ENCODE results near the gene DHRSX.
"Not testable (repeated sequence)": the region's sequence is repeated elsewhere in the genome, so short reads cannot be mapped to it uniquely, and the experiment has no call there.

Gene DHRSX

GRCh38 chrX:2500803-2501558 lies at the start of gene DHRSX, which contains the start of gene ZBED1:
Gene DHRSX, minus strand, starts transcription at chrX:2500976. Its CDS starts 51 bp downstream, at chrX:2500925.
Gene ZBED1, minus strand, starts transcription at chrX:2500976. Its CDS starts 10,257 bp downstream, at chrX:2490719.
- peak; percentile 55 for DNase-seq

GRCh38 chrX:2549876-2550275 lies 49.1 kb upstream of the DHRSX start:
- no peak for DNase-seq

DNA sequence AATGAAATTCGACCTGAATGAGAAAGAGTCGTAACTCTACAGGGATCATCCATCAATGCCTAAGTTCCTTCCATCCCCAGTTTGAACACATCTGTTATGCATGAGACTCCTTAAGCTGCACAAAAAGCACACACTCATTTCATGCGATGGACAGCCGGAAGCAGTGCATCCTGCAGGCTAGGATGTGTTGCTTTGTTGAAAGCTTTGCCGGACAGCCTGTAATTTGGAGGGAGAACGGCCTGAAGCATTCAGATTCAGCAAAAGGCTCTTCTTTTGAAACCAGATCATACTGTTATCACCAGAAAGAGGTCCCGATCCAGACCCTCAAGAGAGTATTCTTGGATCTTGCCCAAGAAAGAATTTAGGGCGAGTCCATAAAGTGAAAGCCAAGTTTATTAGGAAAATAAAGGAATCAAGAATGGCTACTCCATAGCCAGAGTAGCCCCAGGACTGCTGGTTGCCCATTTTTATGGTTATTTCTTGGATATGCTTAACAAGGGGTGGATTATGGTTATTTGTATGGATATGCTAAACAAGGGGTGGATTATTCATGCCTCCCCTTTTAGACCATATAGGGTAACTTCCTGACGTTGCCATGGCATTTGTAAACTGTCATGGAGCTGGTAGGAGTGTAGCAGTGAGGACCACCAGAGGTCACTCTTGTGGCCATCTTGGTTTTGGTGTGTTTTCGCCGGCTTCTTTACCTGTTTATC lies 48.1 kb upstream of the DHRSX start:
- no peak for DNase-seq

- no peak for DNase-seq
Measured at GRCh38 chrX:2547736-2548135, 47.0 kb upstream of the DHRSX start.

DNA sequence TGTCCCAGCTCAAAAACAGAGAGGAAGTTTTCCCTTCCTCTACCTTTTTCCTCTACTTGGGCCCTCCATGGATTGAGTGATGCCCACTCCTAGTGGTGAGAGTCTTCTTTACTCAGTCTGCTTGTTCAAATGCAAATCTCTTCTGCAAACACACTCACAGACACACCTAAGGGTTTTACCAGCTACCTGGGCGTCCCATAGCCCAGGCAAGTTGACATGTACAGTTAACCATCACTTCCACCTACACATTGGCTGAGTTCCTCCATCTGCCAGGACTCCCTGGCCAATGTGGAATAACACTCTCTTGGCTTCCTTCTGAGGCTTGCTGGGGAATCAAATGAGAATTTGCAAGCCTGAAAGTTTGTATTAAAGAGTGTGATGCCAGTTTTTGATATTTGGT lies 45.7 kb upstream of the DHRSX start:
- no peak for DNase-seq

- DNase-seq: no peak
Measured at GRCh38 chrX:2545144-2545543, 44.4 kb upstream of the DHRSX start.

DNA sequence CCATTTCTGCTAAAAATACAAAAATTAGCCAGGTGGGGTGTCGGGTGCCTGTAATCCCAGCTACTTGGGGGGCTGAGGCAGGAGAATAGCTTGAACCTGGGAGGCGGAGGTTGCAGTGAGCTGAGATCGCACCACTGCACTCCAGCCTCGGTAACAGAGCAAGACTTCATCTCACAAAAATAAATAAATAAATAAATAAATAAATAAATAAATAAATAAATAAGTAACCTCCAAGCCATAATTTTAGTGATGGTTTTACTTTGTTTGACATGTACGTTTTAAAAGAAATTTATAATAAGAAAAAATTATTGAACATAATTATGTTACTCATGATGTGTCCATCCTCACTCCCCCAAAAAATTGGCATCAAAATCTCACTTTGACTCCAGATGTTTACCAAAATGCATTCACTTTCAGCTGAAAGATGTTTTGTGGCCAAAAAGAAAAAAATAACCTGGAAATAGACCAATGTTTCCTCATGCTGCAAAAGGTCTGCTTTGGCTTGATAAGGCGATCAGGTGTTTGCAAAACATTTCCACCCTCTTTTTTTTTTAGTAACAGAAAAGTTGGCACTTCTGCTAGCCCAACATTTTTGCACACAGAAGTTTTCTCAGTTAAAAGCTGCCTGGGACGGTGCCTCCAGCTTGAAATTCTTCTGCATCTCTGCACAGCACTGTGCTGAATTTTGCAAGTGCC lies 42.2 kb upstream of the DHRSX start:
- no peak for DNase-seq

DNA sequence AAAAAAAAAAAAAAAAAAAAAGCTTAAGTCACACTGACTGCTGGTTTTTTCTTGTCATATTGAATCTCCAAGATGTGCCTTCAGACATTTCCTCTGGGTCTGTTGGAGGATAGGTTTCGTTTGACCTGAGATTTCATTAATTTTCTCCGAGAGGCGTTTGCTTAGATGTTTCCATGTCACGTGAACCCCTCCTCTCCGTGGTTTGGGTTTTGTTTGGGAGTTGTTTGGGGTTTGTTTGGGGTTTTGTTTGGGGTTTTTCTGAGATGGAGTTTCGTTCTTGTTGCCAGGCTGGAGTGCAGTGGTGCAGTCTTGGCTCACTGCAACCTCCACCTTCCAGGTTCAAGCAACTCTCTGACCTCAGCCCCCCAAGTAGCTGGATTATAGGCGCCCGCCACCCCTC lies 40.8 kb upstream of the DHRSX start:
- no peak for DNase-seq

- no peak for DNase-seq
Measured at GRCh38 chrX:2540426-2540947, 39.7 kb upstream of the DHRSX start.

- DNase-seq: no peak
Measured at GRCh38 chrX:2539586-2539985, 38.8 kb upstream of the DHRSX start.

DNA sequence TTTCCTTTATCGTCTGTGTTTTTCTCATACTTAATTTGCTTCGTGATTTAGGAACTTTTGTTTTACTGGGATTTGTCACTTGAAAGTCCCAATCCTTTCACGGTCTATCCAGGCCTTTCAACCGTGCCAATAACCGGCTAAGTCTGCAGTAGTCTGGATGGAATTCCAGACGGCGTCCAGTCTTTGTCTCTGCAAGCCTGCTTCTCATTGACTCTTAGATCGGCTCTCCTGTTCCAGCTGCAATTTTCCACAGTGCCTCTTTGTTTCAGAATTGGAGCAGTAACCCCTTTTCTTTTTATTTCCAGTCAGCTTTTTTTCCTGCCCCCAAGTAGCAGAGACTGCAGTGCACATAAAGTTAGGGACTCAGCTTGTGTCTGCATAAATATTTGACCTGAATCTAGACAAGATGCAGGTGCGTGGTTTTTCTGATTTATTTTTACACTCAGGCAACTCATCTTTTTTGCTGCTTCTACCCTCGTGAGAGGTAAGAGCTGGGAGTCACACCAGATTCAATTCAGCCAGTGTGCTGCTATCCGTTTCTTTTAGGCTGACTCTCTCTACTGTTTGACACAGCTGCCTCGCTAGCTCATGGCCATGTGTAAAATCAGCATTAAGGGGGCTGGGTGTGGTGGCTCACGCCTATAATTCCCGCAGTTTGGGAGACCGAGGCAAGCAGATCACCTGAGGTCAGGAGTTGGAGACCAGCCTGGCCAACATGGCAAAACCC lies 37.4 kb upstream of the DHRSX start:
- DNase-seq: no peak

GRCh38 chrX:2536974-2537373 lies 36.2 kb upstream of the DHRSX start:
- DNase-seq: no peak

DNA sequence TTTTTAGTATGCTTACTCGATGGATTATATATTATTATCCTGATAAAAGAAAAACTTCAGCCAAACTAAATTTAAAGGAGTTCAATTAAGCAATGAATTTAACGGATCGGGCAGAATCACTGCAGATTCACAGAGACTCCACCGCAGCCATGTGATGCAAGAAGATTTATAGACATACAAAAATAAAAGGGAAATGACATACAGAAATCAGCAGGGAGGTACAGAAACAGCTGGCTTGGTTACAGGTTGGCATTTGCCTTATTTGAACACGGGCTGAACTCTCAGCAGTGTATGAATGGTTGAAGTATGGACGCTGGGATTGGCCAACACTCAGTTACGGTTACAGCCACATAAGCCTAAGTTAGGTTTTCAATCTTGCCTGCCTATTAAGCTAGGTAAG lies 35.4 kb upstream of the DHRSX start:
- no peak for DNase-seq

- not testable (repeated sequence) for DNase-seq
Measured at GRCh38 chrX:2534261-2535021, 33.7 kb upstream of the DHRSX start.

DNA sequence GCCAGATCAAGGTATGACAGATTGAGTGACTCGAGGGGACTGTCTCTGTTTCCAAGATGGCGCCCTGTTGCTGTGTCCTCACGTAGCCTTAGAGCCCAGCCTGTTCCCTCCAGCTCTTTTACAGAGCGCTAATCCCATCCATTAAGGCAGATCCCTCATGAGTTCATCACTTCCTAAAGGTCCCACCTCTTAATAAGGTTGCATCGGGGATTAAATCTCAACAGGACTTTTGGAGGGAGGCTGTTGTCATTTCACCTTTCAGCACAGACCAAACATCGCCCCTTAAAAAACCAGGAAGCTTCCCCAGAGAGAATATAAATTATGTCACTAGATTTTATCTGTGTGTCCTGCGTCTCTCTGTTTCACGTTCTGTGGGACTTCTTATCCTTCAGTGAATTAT lies 32.6 kb upstream of the DHRSX start:
- DNase-seq: no peak

DNA sequence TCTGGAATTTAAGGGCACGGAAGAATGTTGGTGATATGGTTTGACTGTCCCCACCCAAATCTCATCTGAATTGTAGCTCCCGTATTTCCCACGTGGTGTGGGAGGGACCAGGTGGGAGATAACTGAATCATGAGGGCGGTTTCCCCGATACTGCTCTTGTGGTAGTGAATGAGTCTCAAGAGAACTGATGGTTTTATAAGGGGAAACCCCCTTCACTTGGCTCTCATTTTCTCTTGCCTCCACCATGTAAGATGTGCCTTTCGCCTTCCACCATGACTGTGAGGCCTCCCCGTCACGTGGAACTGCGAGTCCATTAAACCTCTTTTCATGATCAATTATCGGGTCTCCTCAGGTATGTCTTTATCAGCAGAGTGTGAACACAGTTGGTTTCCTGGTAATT lies 25.6 kb upstream of the DHRSX start:
- DNase-seq: no peak

GRCh38 chrX:2523911-2524310 lies 23.1 kb upstream of the DHRSX start:
- DNase-seq: no peak

- no peak for DNase-seq
Measured at GRCh38 chrX:2521927-2522386, 21.2 kb upstream of the DHRSX start.

GRCh38 chrX:2521092-2521926 lies 20.5 kb upstream of the DHRSX start:
- peak; percentile 57 for DNase-seq

DNA sequence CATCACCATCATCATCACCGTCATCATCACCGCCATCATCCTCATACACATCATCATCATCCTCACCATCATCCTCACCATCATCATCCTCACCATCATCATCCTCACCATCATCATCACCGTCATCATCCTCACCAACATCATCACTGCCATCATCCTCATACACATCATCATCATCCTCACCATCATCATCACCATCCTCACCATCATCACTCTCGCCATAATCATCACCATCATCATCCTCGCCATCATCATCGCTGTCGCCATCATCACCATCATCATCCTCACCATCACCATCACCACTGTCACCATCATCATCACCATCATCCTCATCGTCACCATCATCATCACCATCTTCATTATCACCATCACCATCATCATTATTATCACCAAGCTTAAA lies 19.8 kb upstream of the DHRSX start:
- DNase-seq: no peak

DNA sequence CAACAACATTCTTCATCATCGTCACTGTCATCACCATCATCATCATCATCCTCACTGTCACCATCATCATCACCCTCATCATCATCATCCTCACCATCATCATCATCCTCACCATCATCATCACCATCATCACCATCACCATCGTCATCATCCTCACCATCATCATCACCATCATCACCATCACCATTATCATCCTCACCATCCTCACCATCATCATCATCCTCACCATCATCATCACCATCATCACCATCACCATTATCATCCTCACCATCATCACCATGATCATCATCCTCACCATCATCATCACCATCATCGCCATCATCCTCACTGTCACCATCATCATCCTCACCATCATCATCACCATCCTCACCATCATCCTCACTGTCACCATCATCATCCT lies 18.9 kb upstream of the DHRSX start:
- not testable (repeated sequence) for DNase-seq
